ENCODE data around the gene RABGGTB. TPM values are rescaled to one million over a fixed set of nuclear protein-coding genes. Genes with fewer than 3 reads are reported as not detected.

Gene RABGGTB
- total RNA-seq, 1 donor from 2014 or later, result 88.6 TPM

DNA sequence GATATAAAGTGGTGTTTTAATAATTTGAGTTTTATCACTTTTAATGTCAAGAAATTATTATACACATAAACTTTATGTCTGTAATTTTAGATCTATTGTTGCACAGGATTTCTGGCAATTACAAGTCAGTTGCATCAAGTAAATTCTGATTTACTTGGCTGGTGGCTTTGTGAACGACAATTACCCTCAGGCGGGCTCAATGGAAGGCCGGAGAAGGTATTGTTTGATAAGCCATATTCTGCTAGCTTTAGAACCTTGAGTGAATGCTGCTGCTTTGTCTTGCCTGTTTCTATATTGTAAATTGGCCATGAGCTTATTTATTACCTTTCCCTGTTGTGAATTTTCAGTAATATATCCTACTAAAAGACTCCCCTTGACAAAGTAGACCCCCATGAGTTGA is 6.0 kb downstream of the RABGGTB start:
- TF ChIP-seq, protein P1, sequence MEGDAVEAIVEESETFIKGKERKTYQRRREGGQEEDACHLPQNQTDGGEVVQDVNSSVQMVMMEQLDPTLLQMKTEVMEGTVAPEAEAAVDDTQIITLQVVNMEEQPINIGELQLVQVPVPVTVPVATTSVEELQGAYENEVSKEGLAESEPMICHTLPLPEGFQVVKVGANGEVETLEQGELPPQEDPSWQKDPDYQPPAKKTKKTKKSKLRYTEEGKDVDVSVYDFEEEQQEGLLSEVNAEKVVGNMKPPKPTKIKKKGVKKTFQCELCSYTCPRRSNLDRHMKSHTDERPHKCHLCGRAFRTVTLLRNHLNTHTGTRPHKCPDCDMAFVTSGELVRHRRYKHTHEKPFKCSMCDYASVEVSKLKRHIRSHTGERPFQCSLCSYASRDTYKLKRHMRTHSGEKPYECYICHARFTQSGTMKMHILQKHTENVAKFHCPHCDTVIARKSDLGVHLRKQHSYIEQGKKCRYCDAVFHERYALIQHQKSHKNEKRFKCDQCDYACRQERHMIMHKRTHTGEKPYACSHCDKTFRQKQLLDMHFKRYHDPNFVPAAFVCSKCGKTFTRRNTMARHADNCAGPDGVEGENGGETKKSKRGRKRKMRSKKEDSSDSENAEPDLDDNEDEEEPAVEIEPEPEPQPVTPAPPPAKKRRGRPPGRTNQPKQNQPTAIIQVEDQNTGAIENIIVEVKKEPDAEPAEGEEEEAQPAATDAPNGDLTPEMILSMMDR (conservative IDR thresholded peaks at IDR 0.05), result no peak
- no peaks in the 10 kb centered on the region for H3K27me3 Mint-ChIP-seq
- H3K4me1 Mint-ChIP-seq (ENCODE audit: unreplicated experiment), result peaks cover 33% of the 10 kb centered on the region
- no peak overlapping the region for H3K27ac Mint-ChIP-seq
- no peaks in the 10 kb centered on the region for H3K9me3 Mint-ChIP-seq
- DNase-seq (ENCODE audit: extremely low spot score, unreplicated experiment), result no peak
- H3K36me3 Mint-ChIP-seq, result peaks cover 63% of the 10 kb centered on the region
- no peak overlapping the region for H3K4me3 Mint-ChIP-seq

DNA sequence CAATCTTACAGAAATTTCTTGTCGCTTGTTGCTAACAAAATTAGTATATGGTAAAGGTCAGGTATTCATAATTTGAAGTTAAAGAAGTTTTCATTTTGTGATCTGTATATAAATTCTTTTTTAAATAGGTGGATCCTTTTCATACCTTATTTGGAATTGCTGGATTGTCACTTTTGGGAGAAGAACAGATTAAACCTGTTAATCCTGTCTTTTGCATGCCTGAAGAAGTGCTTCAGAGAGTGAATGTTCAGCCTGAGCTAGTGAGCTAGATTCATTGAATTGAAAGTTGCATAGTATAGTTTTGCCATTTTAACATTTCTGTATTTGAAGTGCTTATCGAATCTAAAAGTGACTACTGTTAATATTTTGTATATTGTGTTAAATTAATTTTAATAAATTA is 8.3 kb downstream of the RABGGTB start:
- Mint-ChIP-seq H3K27me3 (no peaks in the 10 kb centered on the region), H3K27ac (peak overlapping the region; percentile 73), H3K36me3 (peaks cover 53% of the 10 kb centered on the region), H3K9me3 (no peaks in the 10 kb centered on the region), H3K4me1 (ENCODE audit: unreplicated experiment) (peaks cover 14% of the 10 kb centered on the region), H3K4me3 (no peak overlapping the region)
- no peak for DNase-seq (ENCODE audit: extremely low spot score, unreplicated experiment)
- TF ChIP-seq, protein P1 (conservative IDR thresholded peaks at IDR 0.05), result no peak

DNA sequence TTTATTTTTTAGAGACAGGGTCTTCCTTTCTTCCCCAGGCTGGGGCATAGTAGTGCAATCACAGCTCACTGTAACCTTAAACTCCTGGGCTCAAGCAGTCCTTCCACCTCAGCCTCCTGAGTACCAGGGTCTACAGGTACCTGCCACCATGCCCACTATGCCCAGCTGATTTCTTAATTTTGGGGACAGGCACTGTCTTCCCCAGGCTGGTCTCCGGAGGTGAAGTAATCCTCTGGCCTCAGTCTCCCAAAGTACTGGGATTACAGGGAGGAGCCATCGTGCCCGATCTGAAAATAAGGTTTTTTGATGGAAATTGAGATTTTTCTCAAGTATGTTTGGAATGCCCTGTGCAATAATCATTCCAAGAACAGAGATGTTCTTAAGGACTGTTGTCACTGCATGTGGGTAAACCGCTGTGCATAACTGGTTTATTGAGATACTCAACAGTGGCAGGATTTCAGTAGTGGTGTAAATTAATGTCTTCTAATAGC is 9.7 kb downstream of the RABGGTB start:
- Mint-ChIP-seq H3K4me3 (no peak overlapping the region), H3K4me1 (ENCODE audit: unreplicated experiment) (peaks cover 4% of the 10 kb centered on the region), H3K27ac (peak overlapping the region; percentile 2), H3K36me3 (peaks cover 41% of the 10 kb centered on the region), H3K27me3 (no peaks in the 10 kb centered on the region), H3K9me3 (no peaks in the 10 kb centered on the region)
- DNase-seq (ENCODE audit: extremely low spot score, unreplicated experiment), result no peak
- TF ChIP-seq, protein P1 (conservative IDR thresholded peaks at IDR 0.05), result no peak

DNA sequence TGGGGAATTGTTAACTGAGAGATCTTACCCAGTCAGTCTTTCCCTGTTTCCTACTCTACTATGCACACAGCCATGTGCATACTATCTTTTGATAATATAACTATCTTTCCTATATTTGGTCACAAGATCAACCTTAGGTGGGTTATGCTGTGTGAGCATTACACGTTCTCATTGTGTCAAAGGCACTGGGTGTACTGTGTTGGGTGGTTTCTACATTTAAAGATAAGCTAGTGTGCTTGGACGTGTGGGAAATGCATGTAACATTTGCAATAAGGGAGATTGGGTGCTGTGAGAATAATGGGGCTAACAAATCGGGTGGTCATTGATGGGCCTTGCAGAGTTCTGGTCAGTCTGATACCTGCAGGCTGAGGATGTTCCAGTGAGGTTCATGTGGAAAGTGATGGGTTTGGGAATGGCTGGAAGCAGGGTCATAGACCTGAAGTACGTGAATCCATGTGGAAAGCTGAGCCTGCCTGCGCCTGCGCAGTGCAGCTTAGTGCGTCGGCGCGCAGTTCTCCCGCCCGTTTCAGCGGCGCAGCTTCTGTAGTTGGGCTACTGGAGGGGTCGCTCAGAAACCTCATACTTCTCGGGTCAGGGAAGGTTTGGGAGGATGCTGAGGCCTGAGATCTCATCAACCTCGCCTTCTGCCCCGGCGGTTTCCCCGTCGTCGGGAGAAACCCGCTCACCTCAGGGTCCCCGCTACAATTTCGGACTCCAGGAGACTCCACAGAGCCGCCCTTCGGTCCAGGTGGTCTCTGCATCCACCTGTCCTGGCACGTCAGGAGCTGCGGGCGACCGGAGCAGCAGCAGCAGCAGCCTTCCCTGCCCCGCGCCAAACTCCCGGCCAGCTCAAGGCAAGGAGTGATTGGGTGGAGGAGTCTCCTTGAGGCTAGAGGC is 10.6 kb downstream of the RABGGTB start, which contains the start of gene MSH4:
TSS of gene MSH4 (plus strand) at position 507 of the 897 bp plus-strand sequence. CDS start at position 611, 104 bp downstream.
- Mint-ChIP-seq H3K27me3 (no peaks in the 10 kb centered on the region), H3K36me3 (peaks cover 34% of the 10 kb centered on the region), H3K4me3 (no peak within 1 kb of the TSS), H3K4me1 (ENCODE audit: unreplicated experiment) (no peaks in the 10 kb centered on the region), H3K9me3 (no peaks in the 10 kb centered on the region), H3K27ac (peak within 1 kb of the TSS; percentile 2)
- no peak for DNase-seq (ENCODE audit: extremely low spot score, unreplicated experiment)
- TF ChIP-seq, protein P1 (conservative IDR thresholded peaks at IDR 0.05), result no peak

DNA sequence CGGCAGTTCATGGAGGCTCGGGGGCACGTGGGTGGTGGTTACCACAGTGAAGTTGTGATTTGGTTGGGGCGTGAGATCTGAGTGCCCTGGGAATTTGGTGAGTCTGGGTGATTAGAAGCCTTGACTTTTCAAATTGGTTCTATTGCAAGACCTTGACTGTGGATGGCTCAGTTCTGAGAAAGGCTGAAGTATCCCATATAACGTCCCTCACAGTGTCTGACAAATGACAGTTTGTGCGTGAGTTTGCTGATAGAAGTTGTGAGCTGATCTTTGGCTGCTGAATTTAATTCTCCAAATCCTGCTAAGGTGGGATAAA is 11.2 kb downstream of the RABGGTB start:
- DNase-seq (ENCODE audit: extremely low spot score, unreplicated experiment), result no peak
- H3K9me3 Mint-ChIP-seq, result no peaks in the 10 kb centered on the region
- H3K4me3 Mint-ChIP-seq, result no peak overlapping the region
- H3K36me3 Mint-ChIP-seq, result peaks cover 30% of the 10 kb centered on the region
- H3K27ac Mint-ChIP-seq, result no peak overlapping the region
- no peaks in the 10 kb centered on the region for H3K4me1 Mint-ChIP-seq (ENCODE audit: unreplicated experiment)
- H3K27me3 Mint-ChIP-seq, result no peaks in the 10 kb centered on the region
- TF ChIP-seq, protein P1 (conservative IDR thresholded peaks at IDR 0.05), result no peak
